Suprapubic skin (tissue), 4 donors: ENCODE measurements around the gene AKR7A3. TPM values are rescaled to one million over a fixed set of nuclear protein-coding genes. Genes with fewer than 3 reads are reported as not detected.

Source experiments
- DNase-seq, 2 donors: peaks; one replicate each; pipeline ENCODE4 v3.0.0-alpha.2; 2019; ENCODE audit warnings: low spot score in 2 of 2
- H3K27ac ChIP-seq: fragments of 200-600 bp; sonication (generic); one replicate; pipeline ENCODE4 v1.5.1; 2019
- H3K27me3 ChIP-seq: fragments of 200-600 bp; sonication (generic); one replicate; pipeline ENCODE4 v1.5.1; 2019
- H3K36me3 ChIP-seq: fragments of 200-600 bp; sonication (generic); one replicate; pipeline ENCODE4 v1.5.1; 2019
- H3K4me1 ChIP-seq: fragments of 200-600 bp; sonication (generic); one replicate; pipeline ENCODE4 v1.5.1; 2019
- H3K4me3 ChIP-seq: fragments of 200-600 bp; sonication (generic); one replicate; pipeline ENCODE4 v1.5.1; 2019; ENCODE audit warnings: mild to moderate bottlenecking
- H3K9me3 ChIP-seq: fragments of 200-600 bp; sonication (generic); one replicate; pipeline ENCODE4 v1.5.1; 2019
- EP300 ChIP-seq: sonication (generic); formaldehyde crosslinking; IDR thresholded peaks from one replicate; pipeline ENCODE4 v1.6.1; 2017; ENCODE audit warnings: antibody characterized with exemption
- POLR2A ChIP-seq, 2 donors: fragments of 450-650 bp; IDR thresholded peaks; one replicate each; pipeline ENCODE4 v1.6.1; 2017; ENCODE audit warnings: antibody characterized with exemption in 2 of 2, mild to moderate bottlenecking in 2 of 2, moderate library complexity in 2 of 2
- POLR2AphosphoS5 ChIP-seq, 3 donors: sonication (generic); formaldehyde crosslinking; IDR thresholded peaks; one replicate each; pipeline ENCODE4 v1.6.1; 2017; ENCODE audit warnings: antibody characterized with exemption in 3 of 3
- WGBS: methylation state at CpG from one replicate; pipeline ENCODE4 v1.1.5; 2018; 5-methylcytosine and 5-hydroxymethylcytosine counted together
- total RNA-seq, 4 donors: library from RNA; depleted of rRNA; stranded (reverse); fragments of >200 nt; gene quantifications; one replicate each; pipeline ENCODE4 v1.1.0, GENCODE V29; 2016
- TF ChIP-seq, protein P1 (sequence below), 2 donors: fragments of 200-600 bp in 1 of 2; fragments of 450-650 bp in 1 of 2; sonication (generic) in 1 of 2; IDR thresholded peaks; one replicate each; pipeline ENCODE4 v1.5.1; 2016 to 2019; ENCODE audit warnings: antibody characterized with exemption in 2 of 2, mild to moderate bottlenecking in 1 of 2, moderate library complexity in 1 of 2

Gene AKR7A3
- total RNA-seq, 4 donors from 2014 or later: 1.7 to 10.1 (median 3.4) TPM

DNA sequence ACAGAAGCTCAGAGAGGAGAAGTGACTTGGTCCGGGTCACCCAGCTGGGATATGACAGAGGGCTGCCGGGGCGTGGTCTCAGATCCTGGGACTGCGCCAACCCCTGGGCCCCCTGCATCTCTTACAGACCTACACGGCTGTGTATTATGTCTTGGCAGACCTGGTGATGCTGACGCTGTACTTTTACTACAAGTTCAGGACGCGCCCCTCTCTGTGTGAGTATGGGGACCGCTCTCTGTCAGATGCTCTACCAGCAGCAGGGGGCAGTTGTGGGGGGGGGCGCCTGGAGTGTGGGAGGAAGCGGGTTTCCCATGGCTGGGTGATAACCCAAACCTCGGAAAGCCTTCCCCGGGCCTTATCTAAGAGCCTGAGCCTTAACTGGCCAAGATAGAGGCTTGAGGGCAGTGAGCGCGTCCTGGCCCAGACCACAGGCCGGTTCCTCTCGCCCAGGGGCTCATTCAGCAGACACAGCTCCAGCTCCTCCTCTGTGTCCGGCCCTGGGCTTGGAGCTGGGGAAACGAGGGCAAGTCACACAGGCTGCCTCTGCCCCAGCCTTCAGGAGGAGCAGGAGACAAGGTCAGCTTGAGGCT, 36.9 kb upstream of the AKR7A3 start:
- H3K4me3 ChIP-seq: no peak overlapping the region
- no peak overlapping the region for H3K27ac ChIP-seq
- TF ChIP-seq POLR2AphosphoS5 (IDR thresholded peaks at IDR 0.05) (no peak), POLR2A (IDR thresholded peaks at IDR 0.05) (no peak), EP300 (no peak)
- TF ChIP-seq, protein P1, sequence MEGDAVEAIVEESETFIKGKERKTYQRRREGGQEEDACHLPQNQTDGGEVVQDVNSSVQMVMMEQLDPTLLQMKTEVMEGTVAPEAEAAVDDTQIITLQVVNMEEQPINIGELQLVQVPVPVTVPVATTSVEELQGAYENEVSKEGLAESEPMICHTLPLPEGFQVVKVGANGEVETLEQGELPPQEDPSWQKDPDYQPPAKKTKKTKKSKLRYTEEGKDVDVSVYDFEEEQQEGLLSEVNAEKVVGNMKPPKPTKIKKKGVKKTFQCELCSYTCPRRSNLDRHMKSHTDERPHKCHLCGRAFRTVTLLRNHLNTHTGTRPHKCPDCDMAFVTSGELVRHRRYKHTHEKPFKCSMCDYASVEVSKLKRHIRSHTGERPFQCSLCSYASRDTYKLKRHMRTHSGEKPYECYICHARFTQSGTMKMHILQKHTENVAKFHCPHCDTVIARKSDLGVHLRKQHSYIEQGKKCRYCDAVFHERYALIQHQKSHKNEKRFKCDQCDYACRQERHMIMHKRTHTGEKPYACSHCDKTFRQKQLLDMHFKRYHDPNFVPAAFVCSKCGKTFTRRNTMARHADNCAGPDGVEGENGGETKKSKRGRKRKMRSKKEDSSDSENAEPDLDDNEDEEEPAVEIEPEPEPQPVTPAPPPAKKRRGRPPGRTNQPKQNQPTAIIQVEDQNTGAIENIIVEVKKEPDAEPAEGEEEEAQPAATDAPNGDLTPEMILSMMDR (IDR thresholded peaks at IDR 0.05): no peak
- no peaks in the 10 kb centered on the region for H3K9me3 ChIP-seq
- DNase-seq: no peak
- H3K36me3 ChIP-seq: peaks cover 69% of the 10 kb centered on the region
- 92% methylated on average over 14 of the region's 19 CpGs for whole genome bisulfite sequencing
- no peaks in the 10 kb centered on the region for H3K4me1 ChIP-seq
- no peaks in the 10 kb centered on the region for H3K27me3 ChIP-seq

DNA sequence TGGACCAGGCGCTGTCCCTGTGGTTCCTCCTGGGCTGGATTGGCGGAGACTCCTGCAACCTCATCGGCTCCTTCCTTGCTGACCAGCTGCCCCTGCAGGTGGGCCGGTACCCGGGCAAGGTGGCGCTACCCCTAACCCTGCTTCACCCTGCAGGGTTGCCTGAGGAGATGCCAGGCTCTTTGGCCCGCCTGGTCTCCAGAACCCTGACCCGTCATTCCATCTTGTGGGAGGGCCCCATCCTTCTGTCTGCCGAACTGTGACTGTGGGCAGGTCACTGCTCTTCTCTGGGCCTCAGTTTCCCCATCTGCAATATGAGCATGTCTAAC, 36.1 kb upstream of the AKR7A3 start:
- Histone ChIP-seq H3K4me3 (no peak overlapping the region), H3K4me1 (no peaks in the 10 kb centered on the region), H3K27me3 (no peaks in the 10 kb centered on the region), H3K27ac (no peak overlapping the region), H3K36me3 (peaks cover 69% of the 10 kb centered on the region), H3K9me3 (no peaks in the 10 kb centered on the region)
- WGBS: 89% methylated on average over 9 of the region's 9 CpGs
- DNase-seq: no peak
- TF ChIP-seq, protein P1 (IDR thresholded peaks at IDR 0.05): no peak
- TF ChIP-seq POLR2AphosphoS5 (IDR thresholded peaks at IDR 0.05) (no peak), POLR2A (IDR thresholded peaks at IDR 0.05) (no peak), EP300 (no peak)

DNA sequence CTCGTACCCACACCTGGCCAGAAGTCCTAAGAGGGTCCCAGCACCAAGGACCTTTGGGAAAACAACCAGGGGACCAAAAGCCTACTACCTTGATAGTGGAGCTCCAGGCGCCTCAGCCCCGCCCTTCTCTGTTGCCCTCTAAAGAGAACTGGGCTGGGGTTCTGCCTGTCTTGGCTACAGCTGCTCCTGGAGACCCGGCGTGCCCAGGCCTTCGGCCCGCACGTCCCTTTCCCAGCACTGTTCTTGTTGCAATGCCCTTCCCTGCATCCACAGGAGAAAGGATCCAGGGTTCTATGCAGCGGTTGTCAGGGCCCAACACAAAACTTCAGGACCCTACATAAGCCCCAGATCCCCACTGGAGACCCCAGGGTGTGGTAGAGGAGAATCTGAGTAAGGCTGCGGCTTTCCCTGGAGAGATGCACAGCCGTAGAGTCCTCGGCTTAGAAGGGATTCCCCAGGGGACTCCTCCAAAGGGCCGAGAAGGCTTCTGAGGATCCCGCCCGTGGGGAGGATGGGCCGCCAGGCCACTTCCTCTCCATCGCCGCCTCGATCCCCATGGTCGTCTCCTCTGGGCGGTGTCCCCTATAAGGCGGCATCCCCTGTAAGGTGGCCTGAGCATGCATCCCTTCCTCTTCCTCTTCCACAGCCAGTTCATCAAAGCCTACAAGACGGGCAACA, 35.6 kb upstream of the AKR7A3 start:
- 89% methylated on average over 17 of the region's 23 CpGs for WGBS
- Histone ChIP-seq H3K27me3 (no peaks in the 10 kb centered on the region), H3K4me1 (no peaks in the 10 kb centered on the region), H3K4me3 (no peak overlapping the region), H3K9me3 (no peaks in the 10 kb centered on the region), H3K36me3 (peaks cover 72% of the 10 kb centered on the region), H3K27ac (no peak overlapping the region)
- TF ChIP-seq, protein P1 (IDR thresholded peaks at IDR 0.05): no peak
- no peak for TF ChIP-seq POLR2AphosphoS5 (IDR thresholded peaks at IDR 0.05)
- no peak for TF ChIP-seq EP300
- no peak for TF ChIP-seq POLR2A (IDR thresholded peaks at IDR 0.05)
- no peak for DNase-seq

DNA sequence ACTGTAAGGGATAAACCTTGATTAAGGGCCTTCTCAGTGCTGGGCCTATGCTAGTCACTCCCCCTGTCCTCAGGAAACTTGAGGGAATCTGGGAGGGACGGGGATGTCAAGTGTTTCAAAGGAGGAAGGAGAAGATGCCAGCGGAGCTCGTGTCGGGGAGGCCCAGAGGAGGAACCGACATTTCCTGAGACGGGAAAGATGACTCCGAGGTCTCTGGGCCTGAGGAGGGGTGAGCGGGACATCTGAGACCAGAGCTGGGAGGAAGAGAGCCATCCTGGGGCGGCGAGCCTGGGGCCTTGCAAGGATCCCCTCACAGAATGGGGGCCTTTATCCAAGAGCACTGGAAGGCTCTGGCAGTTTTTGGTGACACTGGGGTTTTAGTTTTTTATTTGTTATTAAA, 33.9 kb upstream of the AKR7A3 start:
- Histone ChIP-seq H3K4me3 (no peak overlapping the region), H3K27ac (no peak overlapping the region), H3K36me3 (peaks cover 71% of the 10 kb centered on the region), H3K9me3 (no peaks in the 10 kb centered on the region), H3K27me3 (no peaks in the 10 kb centered on the region), H3K4me1 (no peaks in the 10 kb centered on the region)
- no peak for DNase-seq
- WGBS: 68% methylated on average over 10 of the region's 10 CpGs
- TF ChIP-seq, protein P1 (IDR thresholded peaks at IDR 0.05): no peak
- TF ChIP-seq EP300 (no peak), POLR2AphosphoS5 (IDR thresholded peaks at IDR 0.05) (no peak), POLR2A (IDR thresholded peaks at IDR 0.05) (no peak)

DNA sequence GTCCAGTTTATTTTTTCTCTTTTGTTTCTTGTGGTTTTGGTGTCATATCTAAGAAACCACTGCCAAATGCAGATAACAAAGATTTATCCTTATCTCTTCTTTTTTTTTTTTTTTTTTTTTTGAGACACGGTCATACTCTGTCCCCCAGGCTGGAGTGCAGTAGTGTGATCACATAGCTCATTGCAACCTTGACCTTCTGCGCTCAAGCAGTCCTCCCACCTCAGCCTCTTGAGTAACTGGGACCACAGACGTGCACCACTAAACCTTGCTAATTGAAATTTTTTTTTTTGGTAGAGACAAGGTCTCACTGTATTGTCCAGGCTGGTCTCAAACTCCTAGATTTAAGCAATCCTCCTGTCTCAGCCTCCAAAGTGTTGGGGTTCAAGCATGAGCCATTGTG, 32.5 kb upstream of the AKR7A3 start:
- H3K4me1 ChIP-seq: no peaks in the 10 kb centered on the region
- TF ChIP-seq, protein P1 (IDR thresholded peaks at IDR 0.05): no peak
- TF ChIP-seq POLR2A (IDR thresholded peaks at IDR 0.05) (no peak), EP300 (no peak), POLR2AphosphoS5 (IDR thresholded peaks at IDR 0.05) (no peak)
- 89% methylated on average over 3 of the region's 3 CpGs for WGBS
- peaks cover 58% of the 10 kb centered on the region for H3K36me3 ChIP-seq
- H3K4me3 ChIP-seq: no peak overlapping the region
- no peak for DNase-seq
- H3K27ac ChIP-seq: no peak overlapping the region
- H3K9me3 ChIP-seq: no peaks in the 10 kb centered on the region
- H3K27me3 ChIP-seq: no peaks in the 10 kb centered on the region
